Fibroblast of pulmonary artery (primary cell): Measurements from ENCODE around the gene LRMDA.

Experiments
- DNase-seq: peaks from one replicate; pipeline ENCODE4 v3.0.0-alpha.2; 2010; ENCODE audit warnings: low read depth
- H3K4me3 ChIP-seq: replicated peaks from 2 replicates; pipeline ENCODE4 v1.5.1; 2011; ENCODE audit warnings: low read depth, mild to moderate bottlenecking, control low read depth, low read length, moderate library complexity
- CTCF ChIP-seq: IDR thresholded peaks from 2 replicates; pipeline ENCODE4 v1.5.1; 2011; ENCODE audit warnings: mild to moderate bottlenecking, control low read depth, low read length, inconsistent platforms; ENCODE audit errors: missing control alignments

Gene LRMDA

DNA sequence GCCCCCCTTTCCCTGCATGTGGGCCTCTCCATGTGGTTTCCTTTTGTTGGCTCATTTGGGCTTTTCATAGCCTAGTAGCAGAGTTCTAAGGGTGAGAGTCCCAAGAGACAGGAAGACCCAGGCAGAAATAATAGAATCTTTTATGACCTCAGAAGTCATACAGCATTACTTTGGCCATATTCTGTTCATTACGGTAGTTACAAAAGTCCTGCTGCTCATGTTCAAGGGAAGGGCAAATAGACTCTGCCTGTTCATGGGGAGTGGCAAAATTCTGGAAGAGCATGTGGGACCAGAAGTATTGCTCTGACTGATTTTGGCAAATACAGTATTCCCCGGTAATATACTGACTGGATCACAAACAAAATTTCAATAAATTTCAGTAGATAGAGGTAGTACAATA, 910.3 kb downstream of the LRMDA start:
- no peak for TF ChIP-seq CTCF
- DNase-seq: no peak
- no peak overlapping the region for H3K4me3 ChIP-seq

DNA sequence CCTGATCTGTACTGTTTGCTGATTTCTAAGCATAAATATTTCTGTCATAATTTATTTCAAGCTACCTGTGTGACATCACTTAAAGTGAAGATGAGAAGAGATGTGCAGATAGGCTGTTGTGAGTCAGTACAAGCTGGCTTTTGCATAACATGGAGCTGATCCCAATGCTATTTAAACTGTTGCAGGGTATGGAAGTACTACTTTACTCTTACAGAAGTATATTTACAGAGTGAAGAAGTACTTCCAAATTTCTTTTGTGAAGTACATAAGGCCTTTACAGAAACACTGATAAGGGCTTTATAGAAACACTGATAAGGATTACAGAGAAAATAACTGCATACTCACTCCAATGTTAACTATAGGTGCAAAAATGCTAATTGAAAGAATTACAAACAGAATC, 911.6 kb downstream of the LRMDA start:
- no peak for TF ChIP-seq CTCF
- DNase-seq: no peak
- H3K4me3 ChIP-seq: no peak overlapping the region

DNA sequence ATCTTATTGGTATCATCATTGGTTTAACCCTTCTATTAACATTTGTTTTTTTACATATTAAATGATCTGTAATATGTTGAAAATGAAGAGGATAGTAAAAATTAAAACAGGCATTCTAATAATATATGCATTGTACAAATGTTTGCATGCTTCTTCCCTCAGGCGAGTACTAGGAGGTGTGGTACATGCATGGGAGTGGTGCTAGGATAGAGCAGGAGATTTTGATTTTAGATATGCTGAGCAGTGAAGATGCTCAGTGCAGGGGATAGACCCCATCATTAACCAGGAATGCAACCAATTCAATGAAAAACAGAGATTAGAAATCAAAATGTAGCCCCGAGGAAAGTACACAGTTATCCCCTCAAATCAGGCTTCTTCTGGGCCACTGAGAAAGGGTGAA, 916.4 kb downstream of the LRMDA start:
- DNase-seq: no peak
- TF ChIP-seq CTCF: no peak
- H3K4me3 ChIP-seq: no peak overlapping the region

- no peak overlapping the region for H3K4me3 ChIP-seq
- TF ChIP-seq CTCF: no peak
- DNase-seq: no peak
These were observed 919.2 kb downstream of the LRMDA start for GRCh38 chr10:76350583-76350982.

DNA sequence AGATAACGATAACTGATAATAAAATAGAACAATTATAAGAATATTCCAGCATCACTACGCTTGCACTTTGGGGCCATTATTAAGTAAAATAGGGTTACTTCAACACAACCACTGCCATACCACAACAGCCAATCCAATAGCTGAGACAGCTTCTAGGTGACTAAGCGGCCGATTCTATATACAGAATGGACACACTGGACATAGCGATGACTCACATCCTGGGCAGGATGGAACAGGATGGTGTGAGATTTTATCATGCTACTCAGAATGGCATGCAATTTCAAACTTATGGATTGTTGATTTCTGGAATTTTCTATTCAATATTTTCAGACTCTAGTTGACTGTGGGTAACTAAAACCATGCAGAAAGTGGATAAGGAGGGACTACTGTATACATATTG, 920.9 kb downstream of the LRMDA start:
- DNase-seq: peak; percentile 85
- no peak for TF ChIP-seq CTCF
- no peak overlapping the region for H3K4me3 ChIP-seq

- peak; percentile 7 for DNase-seq
- no peak overlapping the region for H3K4me3 ChIP-seq
- no peak for TF ChIP-seq CTCF
These were observed 921.9 kb downstream of the LRMDA start for GRCh38 chr10:76353237-76353851.

DNA sequence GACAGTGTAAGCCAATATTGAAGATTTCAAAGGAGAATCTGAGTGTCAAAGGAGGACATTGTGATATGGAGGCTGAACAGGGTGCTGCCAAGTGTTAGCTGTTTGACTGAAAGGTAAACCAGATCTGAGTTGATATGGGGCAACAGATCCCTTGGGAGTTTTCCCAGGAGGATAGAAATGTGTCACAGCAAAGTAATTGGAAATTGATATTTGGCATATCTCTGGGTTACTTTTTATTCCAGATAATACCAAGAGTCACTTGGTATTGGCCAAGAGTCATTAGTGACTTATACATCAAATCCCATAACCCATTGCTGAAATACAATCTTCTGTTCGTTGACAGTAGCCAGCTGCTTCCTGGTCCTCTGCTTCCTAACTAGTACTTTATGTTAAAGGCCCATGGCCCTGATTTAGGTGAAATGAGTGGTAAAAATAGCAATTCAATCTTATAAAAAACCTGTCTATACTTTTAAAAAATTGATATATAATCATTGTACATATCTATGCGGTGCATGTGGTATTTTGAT, 922.9 kb downstream of the LRMDA start:
- TF ChIP-seq CTCF: no peak
- DNase-seq: no peak
- no peak overlapping the region for H3K4me3 ChIP-seq
